Progenitor cell of endocrine pancreas (in vitro differentiated cells): Measurements from ENCODE around the gene CRYGA. TPM values are rescaled to one million over a fixed set of nuclear protein-coding genes. Genes with fewer than 3 reads are reported as not detected.

Experiments used
- DNase-seq: peaks from one replicate; pipeline ENCODE4 v3.0.0; 2021; ENCODE audit warnings: low spot score; ENCODE audit not compliant: unreplicated experiment
- H3K27ac Mint-ChIP-seq: 2 replicates; pipeline ENCODE4 v1.8.0; 2021; ENCODE audit warnings: mild to moderate bottlenecking, moderate library complexity, mixed read lengths
- H3K27me3 Mint-ChIP-seq: 2 replicates; pipeline ENCODE4 v1.8.0; 2021; ENCODE audit warnings: mixed read lengths
- H3K36me3 Mint-ChIP-seq: 2 replicates; pipeline ENCODE4 v1.8.0; 2022; ENCODE audit warnings: mixed read lengths; ENCODE audit not compliant: insufficient read depth
- H3K4me1 Mint-ChIP-seq: 2 replicates; pipeline ENCODE4 v1.8.0; 2021; ENCODE audit warnings: low read depth, mixed read lengths
- H3K4me3 Mint-ChIP-seq: 2 replicates; pipeline ENCODE4 v1.8.0; 2021; ENCODE audit warnings: low read depth, mild to moderate bottlenecking, moderate library complexity, mixed read lengths
- H3K9me3 Mint-ChIP-seq: 2 replicates; pipeline ENCODE4 v1.8.0; 2021; ENCODE audit warnings: low read depth, mixed read lengths
- CTCF ChIP-seq: fragments of 200-600 bp; sonication (generic); IDR thresholded peaks from one replicate; pipeline ENCODE4 v1.5.0; 2021; ENCODE audit warnings: antibody characterized with exemption, mild to moderate bottlenecking; ENCODE audit not compliant: unreplicated experiment
- total RNA-seq: library from RNA; stranded (reverse); gene quantifications from 2 replicates; pipeline ENCODE4 v1.2.1, GENCODE V29; 2021

Gene CRYGA
- total RNA-seq, 1 donor from 2014 or later, result not detected

GRCh38 chr2:208136716-208137094 lies 26.7 kb downstream of the CRYGA start:
- no peaks in the 10 kb centered on the region for H3K36me3 Mint-ChIP-seq
- TF ChIP-seq CTCF, result no peak
- no peaks in the 10 kb centered on the region for H3K27me3 Mint-ChIP-seq
- peaks cover 8% of the 10 kb centered on the region for H3K9me3 Mint-ChIP-seq
- H3K4me1 Mint-ChIP-seq, result peaks cover 22% of the 10 kb centered on the region
- H3K27ac Mint-ChIP-seq, result peak overlapping the region; percentile 13
- no peak overlapping the region for H3K4me3 Mint-ChIP-seq
- no peak for DNase-seq

GRCh38 chr2:208135794-208136715 lies 27.3 kb downstream of the CRYGA start:
- H3K36me3 Mint-ChIP-seq, result no peaks in the 10 kb centered on the region
- H3K9me3 Mint-ChIP-seq, result peaks cover 8% of the 10 kb centered on the region
- no peak for TF ChIP-seq CTCF
- H3K4me3 Mint-ChIP-seq, result no peak overlapping the region
- DNase-seq, result no peak
- peak overlapping the region; percentile 13 for H3K27ac Mint-ChIP-seq
- H3K4me1 Mint-ChIP-seq, result peaks cover 22% of the 10 kb centered on the region
- H3K27me3 Mint-ChIP-seq, result no peaks in the 10 kb centered on the region

- TF ChIP-seq CTCF, result no peak
- no peak overlapping the region for H3K27ac Mint-ChIP-seq
- H3K9me3 Mint-ChIP-seq, result peaks cover 8% of the 10 kb centered on the region
- no peak overlapping the region for H3K4me3 Mint-ChIP-seq
- H3K27me3 Mint-ChIP-seq, result no peaks in the 10 kb centered on the region
- H3K4me1 Mint-ChIP-seq, result peaks cover 31% of the 10 kb centered on the region
- DNase-seq, result no peak
- no peaks in the 10 kb centered on the region for H3K36me3 Mint-ChIP-seq
Observed at GRCh38 chr2:208134928-208135586, 28.3 kb downstream of the CRYGA start.

- no peaks in the 10 kb centered on the region for H3K27me3 Mint-ChIP-seq
- TF ChIP-seq CTCF, result no peak
- DNase-seq, result no peak
- H3K4me3 Mint-ChIP-seq, result no peak overlapping the region
- no peaks in the 10 kb centered on the region for H3K36me3 Mint-ChIP-seq
- no peaks in the 10 kb centered on the region for H3K9me3 Mint-ChIP-seq
- peaks cover 23% of the 10 kb centered on the region for H3K4me1 Mint-ChIP-seq
- no peak overlapping the region for H3K27ac Mint-ChIP-seq
Observed at GRCh38 chr2:208130712-208131110, 32.7 kb downstream of the CRYGA start.
